Aorta (tissue), 5 donors: Measurements from ENCODE around the gene INTS11. TPM values are rescaled to one million over a fixed set of nuclear protein-coding genes. Genes with fewer than 3 reads are reported as not detected.

ENCODE experiments used
- ATAC-seq: fragments of 200-7000 bp; cut with Tn5 transposase; one replicate; pipeline ENCODE4 v1.9.1; 2022; ENCODE audit warnings: moderate library complexity; ENCODE audit not compliant: low FRiP score
- DNase-seq, 2 donors: peaks; one replicate each; pipeline ENCODE4 v3.0.0-alpha.2; 2020
- H3K27ac ChIP-seq, 2 donors: one replicate each; pipeline ENCODE4 v1.5.1; 2013; ENCODE audit warnings: low read length in 2 of 2, mild to moderate bottlenecking in 2 of 2, moderate library complexity in 2 of 2, control low read depth in 1 of 2, inconsistent platforms in 1 of 2, low read depth in 1 of 2
- H3K27me3 ChIP-seq, 2 donors: one replicate each; pipeline ENCODE4 v1.6.1; 2013; ENCODE audit warnings: control low read depth in 1 of 2, low read length in 1 of 2, mild to moderate bottlenecking in 1 of 2, moderate library complexity in 1 of 2; ENCODE audit not compliant: insufficient read depth in 2 of 2, control insufficient read depth in 1 of 2
- H3K36me3 ChIP-seq, 2 donors: one replicate each; pipeline ENCODE4 v1.6.1; 2013; ENCODE audit warnings: control low read depth in 1 of 2, low read length in 1 of 2, mild to moderate bottlenecking in 1 of 2; ENCODE audit not compliant: insufficient read depth in 2 of 2, control insufficient read depth in 1 of 2
- H3K4me1 ChIP-seq, 2 donors: one replicate each; pipeline ENCODE4 v1.6.1; 2013; ENCODE audit warnings: low read length in 2 of 2, control low read depth in 1 of 2, mild to moderate bottlenecking in 1 of 2, moderate library complexity in 1 of 2; ENCODE audit not compliant: insufficient read depth in 2 of 2, control insufficient read depth in 1 of 2
- H3K4me3 ChIP-seq, 2 donors: one replicate each; pipeline ENCODE4 v1.5.1; 2013; ENCODE audit warnings: low read length in 2 of 2, control low read depth in 1 of 2, mild to moderate bottlenecking in 1 of 2
- H3K9me3 ChIP-seq: one replicate; pipeline ENCODE4 v1.6.1; 2013; ENCODE audit warnings: mild to moderate bottlenecking, low read length; ENCODE audit not compliant: control insufficient read depth
- WGBS, 2 donors: extraction: QIAGEN DNeasy Blood & Tissue Kit; methylation state at CpG; one replicate each; pipeline ENCODE4 v1.1.7; 2013; 5-methylcytosine and 5-hydroxymethylcytosine counted together
- intact Hi-C, 2 donors: fragments of 100-400 bp; cut with DNase I; formaldehyde crosslinking; loops; one replicate each; pipeline versions ENCODE4 v1.14.2 to v1.15.0; 2022
- polyA plus RNA-seq, 2 donors: library from polyadenylated mRNA; stranded (reverse); fragments of 200-250 nt; gene quantifications; one replicate each; pipeline ENCODE4 v1.2.3, GENCODE V29; 2013
- total RNA-seq, 2 donors: library from RNA; stranded (reverse); fragmentation: NEBNext Ultra II Directional; extraction: Animal tissue kit (Norgen Biotek cat#: 25700); gene quantifications; one replicate each; pipeline ENCODE4 v1.2.1, GENCODE V29; 2021
- donor health status: healthy with polysubstance abuse.
- donor health status: Bipolar disorder and iron deficiency.
- donor health status: DM: no; HTN: no; CAD: no.
- donor health status: DM: no; HTN: no; CAD: no.
- donor health status: DM: yes; HTN: yes; CAD: no.

INTS11 gene
- total and polyA plus RNA-seq, 4 donors, result 48.0 to 995 (median 118) TPM

GRCh38 chr1:1291023-1291528, 33.4 kb downstream of the INTS11 start:
- intact Hi-C loops, result loop anchor here (5.0 to 10.0 kb wide), 2 partner anchors 169 to 306 kb away; partner anchors contain the start of gene PERM1 (in 1 of the 2)
- WGBS, 2 donors, result 13 to 14% methylated on average over 23 to 28 of the region's 28 CpGs

GRCh38 chr1:1290238-1290731, 34.2 kb downstream of the INTS11 start:
- DNase-seq (peak in 1 of 2 donors; percentile 88), ATAC-seq (peak; percentile 48)
- Histone ChIP-seq H3K9me3 (no peaks in the 10 kb centered on the region), H3K4me1 (no peaks in the 10 kb centered on the region), H3K27me3 (no peaks in the 10 kb centered on the region), H3K27ac (no peak overlapping the region), H3K36me3 (no peaks in the 10 kb centered on the region), H3K4me3 (no peak overlapping the region)
- intact Hi-C loops, result loop anchor here (5.0 to 10.0 kb wide), 2 partner anchors 168 to 305 kb away; partner anchors contain the start of gene PERM1 (in 1 of the 2)
- WGBS, 2 donors, result 51 to 54% methylated on average over 15 of the region's 15 CpGs

More at GRCh38 chr1:1291023-1291528, 33.4 kb downstream of the INTS11 start:
- DNase-seq, result no peak
- no peaks in the 10 kb centered on the region for H3K4me1 ChIP-seq
- H3K36me3 ChIP-seq, result no peaks in the 10 kb centered on the region
- no peaks in the 10 kb centered on the region for H3K27me3 ChIP-seq
- H3K9me3 ChIP-seq, result no peaks in the 10 kb centered on the region
- H3K27ac ChIP-seq, result no peak overlapping the region
- H3K4me3 ChIP-seq, result no peak overlapping the region
- no peak for ATAC-seq

GRCh38 chr1:1287288-1288110, 37.0 kb downstream of the INTS11 start:
- Histone ChIP-seq H3K4me1 (no peaks in the 10 kb centered on the region), H3K4me3 (no peak overlapping the region), H3K9me3 (no peaks in the 10 kb centered on the region), H3K27me3 (no peaks in the 10 kb centered on the region), H3K36me3 (no peaks in the 10 kb centered on the region), H3K27ac (no peak overlapping the region)
- DNase-seq (no peak), ATAC-seq (no peak)
- intact Hi-C loops, result loop anchor here in 1 of 2 donors (10.0 kb wide), 1 partner anchor 143 kb away; no protein-coding TSS in a partner anchor
- WGBS, 2 donors, result 82 to 86% methylated on average over 41 to 46 of the region's 46 CpGs

GRCh38 chr1:1286313-1287261, 37.9 kb downstream of the INTS11 start:
- intact Hi-C loops, result loop anchor here in 1 of 2 donors (10.0 kb wide), 1 partner anchor 142 kb away; no protein-coding TSS in a partner anchor
- ATAC-seq, result no peak
- Histone ChIP-seq H3K9me3 (no peaks in the 10 kb centered on the region), H3K27me3 (no peaks in the 10 kb centered on the region), H3K4me3 (no peak overlapping the region), H3K27ac (no peak overlapping the region), H3K36me3 (no peaks in the 10 kb centered on the region), H3K4me1 (no peaks in the 10 kb centered on the region)
- DNase-seq, result no peak
- WGBS, 2 donors, result 67 to 68% methylated on average over 49 to 50 of the region's 50 CpGs

- Histone ChIP-seq H3K4me1 (no peaks in the 10 kb centered on the region), H3K4me3 (no peak overlapping the region), H3K27me3 (no peaks in the 10 kb centered on the region), H3K9me3 (no peaks in the 10 kb centered on the region), H3K36me3 (no peaks in the 10 kb centered on the region), H3K27ac (no peak overlapping the region)
- no peak for DNase-seq
- no peak for ATAC-seq
- WGBS, 2 donors, result 65 to 73% methylated on average over 31 to 37 of the region's 37 CpGs
- intact Hi-C loops, result loop anchor here in 1 of 2 donors (10.0 kb wide), 1 partner anchor 141 kb away; no protein-coding TSS in a partner anchor
Measured at GRCh38 chr1:1285611-1286311, 38.7 kb downstream of the INTS11 start.

- ATAC-seq (no peak), DNase-seq (no peak)
- H3K36me3 ChIP-seq, result no peaks in the 10 kb centered on the region
- no peaks in the 10 kb centered on the region for H3K4me1 ChIP-seq
- H3K27ac ChIP-seq, result no peak overlapping the region
- no peak overlapping the region for H3K4me3 ChIP-seq
- intact Hi-C loops, result loop anchor here in 1 of 2 donors (10.0 kb wide), 1 partner anchor 140 kb away; no protein-coding TSS in a partner anchor
- no peaks in the 10 kb centered on the region for H3K9me3 ChIP-seq
- no peaks in the 10 kb centered on the region for H3K27me3 ChIP-seq
- WGBS, 2 donors, result 90 to 91% methylated on average over 22 of the region's 22 CpGs
Measured at GRCh38 chr1:1285102-1285571, 39.3 kb downstream of the INTS11 start.

- Histone ChIP-seq H3K4me1 (no peaks in the 10 kb centered on the region), H3K4me3 (no peak overlapping the region), H3K27ac (no peak overlapping the region), H3K27me3 (no peaks in the 10 kb centered on the region), H3K36me3 (no peaks in the 10 kb centered on the region), H3K9me3 (no peaks in the 10 kb centered on the region)
- no peak for ATAC-seq
- peak in 1 of 2 donors; percentile 71 for DNase-seq
- intact Hi-C loops, result loop anchor here in 1 of 2 donors (10.0 kb wide), 1 partner anchor 140 kb away; no protein-coding TSS in a partner anchor
- 85 to 86% methylated on average over 26 to 32 of the region's 32 CpGs for WGBS, 2 donors
Measured at GRCh38 chr1:1284221-1285101, 40.0 kb downstream of the INTS11 start.
